T-helper 2 cell treated with Interferon-gamma antibody and Interleukin-4, amounts not matched to agents 100 ng/mL and 5 ng/mL, for 36 hours (primary cell): ENCODE results near the gene BABAM1. TPM values are rescaled to one million over a fixed set of nuclear protein-coding genes. Genes with fewer than 3 reads are reported as not detected.

ENCODE experiments used
- intact Hi-C: fragments of 100-400 bp; cut with micrococcal nuclease; formaldehyde crosslinking; loops from one replicate; pipeline ENCODE4 v1.15.1; 2023
- total RNA-seq: library from RNA; stranded (reverse); gene quantifications from 2 replicates; pipeline ENCODE4 v1.2.3, GENCODE V29; 2022

The BABAM1 gene
- total RNA-seq, 1 donor from 2014 or later = 118 TPM

DNA sequence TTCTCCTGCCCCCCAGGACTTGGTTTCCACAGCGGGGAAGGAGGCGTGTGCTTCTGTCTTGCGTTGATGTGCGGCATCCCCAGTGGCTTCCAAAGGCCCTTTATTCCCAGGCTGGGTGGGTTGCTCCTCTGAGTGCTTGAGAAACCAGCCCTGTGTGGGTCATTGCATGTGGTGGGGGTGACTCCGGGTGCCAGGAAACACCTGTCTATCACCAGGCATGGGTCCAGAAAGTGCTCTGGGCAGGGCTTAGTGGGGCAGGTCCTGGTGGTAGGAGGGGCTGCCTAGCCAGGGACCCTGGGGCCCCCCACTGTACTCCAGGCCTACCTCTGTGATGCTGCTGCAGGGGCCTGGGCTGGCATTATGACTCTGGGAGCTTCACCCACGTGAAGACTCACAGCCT, 51.7 kb downstream of the BABAM1 start:
- intact Hi-C loops = no loop called here

- intact Hi-C loops = no loop called here
These were observed 52.4 kb downstream of the BABAM1 start for GRCh38 chr19:17319473-17320238.

- intact Hi-C loops = no loop called here
These were observed 53.2 kb downstream of the BABAM1 start for GRCh38 chr19:17320435-17320834.

DNA sequence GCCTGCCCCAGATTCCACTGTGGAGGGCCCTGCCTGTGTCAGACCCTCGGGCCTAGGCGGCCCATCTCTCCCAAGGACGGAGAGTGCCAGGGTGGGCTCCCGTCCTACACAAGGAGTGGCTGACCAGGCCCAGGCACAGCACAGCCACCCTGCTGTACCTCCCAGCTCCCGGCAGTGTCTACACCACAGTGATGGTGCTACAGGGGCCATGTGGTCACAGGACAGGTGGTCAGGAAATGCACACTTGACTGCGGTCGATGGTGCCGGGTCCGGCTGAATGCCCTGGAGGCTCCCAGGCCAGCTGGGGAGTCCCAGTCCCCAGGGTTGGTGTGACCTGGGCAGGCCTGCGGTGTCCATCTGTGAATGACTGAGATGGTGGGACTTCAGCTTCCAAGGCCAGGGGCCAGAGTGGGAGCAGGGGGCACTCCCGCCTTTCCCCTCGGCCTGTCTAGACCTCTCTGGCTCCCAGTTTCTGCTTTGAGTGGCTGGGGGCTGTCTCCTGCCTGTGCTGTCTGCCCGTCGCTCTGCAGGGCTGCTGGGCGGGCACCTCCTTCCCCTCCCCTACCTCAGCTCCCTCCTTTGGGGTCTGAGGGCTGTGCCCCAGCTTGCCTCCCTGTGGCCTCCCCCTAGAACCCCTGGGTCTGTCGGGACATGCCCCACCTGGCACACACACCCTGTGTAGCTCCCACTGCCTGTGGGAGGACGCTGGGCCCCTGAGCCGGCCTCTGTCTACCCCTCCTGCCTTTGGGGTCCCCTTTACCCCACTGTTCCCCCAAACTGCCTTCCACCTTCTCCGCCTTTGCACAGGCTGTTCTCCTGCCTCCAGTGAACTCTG, 54.6 kb downstream of the BABAM1 start:
- intact Hi-C loops = no loop called here

GRCh38 chr19:17322854-17323253, 55.6 kb downstream of the BABAM1 start:
- intact Hi-C loops = no loop called here

GRCh38 chr19:17323300-17323963, 56.2 kb downstream of the BABAM1 start:
- intact Hi-C loops = no loop called here

- intact Hi-C loops = no loop called here
These were observed 56.7 kb downstream of the BABAM1 start for GRCh38 chr19:17323964-17324332.

GRCh38 chr19:17324357-17325114, 57.3 kb downstream of the BABAM1 start:
- intact Hi-C loops = no loop called here

- intact Hi-C loops = no loop called here
These were observed 57.9 kb downstream of the BABAM1 start for GRCh38 chr19:17325133-17325532.

DNA sequence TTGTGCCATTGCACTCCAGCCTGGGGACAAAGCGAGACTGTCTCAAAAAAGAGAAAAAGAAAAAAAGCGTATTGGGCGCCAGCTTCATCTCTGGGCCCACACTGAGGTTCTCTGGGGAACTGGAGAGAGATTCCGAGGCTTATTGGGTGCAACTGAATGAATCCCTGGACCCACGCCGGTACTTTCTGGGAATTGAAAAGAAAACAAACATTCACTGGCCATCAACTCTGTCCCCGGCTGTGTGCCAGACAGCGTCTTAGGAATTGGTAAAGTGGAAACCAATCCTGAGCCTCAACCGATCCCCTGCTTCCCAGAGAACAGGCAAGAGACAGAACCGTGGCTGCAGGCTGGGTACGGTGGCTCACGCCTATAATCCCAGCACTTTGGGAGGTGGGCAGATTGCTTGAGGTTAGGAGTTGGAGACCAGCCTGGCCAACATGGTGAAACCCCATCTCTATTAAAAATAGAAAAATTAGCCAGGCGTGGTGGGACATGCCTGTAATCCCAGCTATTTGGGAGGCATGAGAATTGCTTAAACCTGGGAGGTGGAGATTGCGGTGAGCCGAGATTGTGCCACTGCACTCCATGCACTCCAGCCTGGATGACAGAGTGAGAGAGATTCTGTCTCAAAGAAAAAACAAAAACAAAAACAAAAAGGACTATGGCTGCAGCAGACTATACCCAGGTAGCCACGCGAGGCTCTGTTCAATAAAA, 58.8 kb downstream of the BABAM1 start:
- intact Hi-C loops = no loop called here

- intact Hi-C loops = no loop called here
These were observed 59.3 kb downstream of the BABAM1 start for GRCh38 chr19:17326595-17326966.

- intact Hi-C loops = no loop called here
These were observed 59.9 kb downstream of the BABAM1 start for GRCh38 chr19:17327068-17327653.

DNA sequence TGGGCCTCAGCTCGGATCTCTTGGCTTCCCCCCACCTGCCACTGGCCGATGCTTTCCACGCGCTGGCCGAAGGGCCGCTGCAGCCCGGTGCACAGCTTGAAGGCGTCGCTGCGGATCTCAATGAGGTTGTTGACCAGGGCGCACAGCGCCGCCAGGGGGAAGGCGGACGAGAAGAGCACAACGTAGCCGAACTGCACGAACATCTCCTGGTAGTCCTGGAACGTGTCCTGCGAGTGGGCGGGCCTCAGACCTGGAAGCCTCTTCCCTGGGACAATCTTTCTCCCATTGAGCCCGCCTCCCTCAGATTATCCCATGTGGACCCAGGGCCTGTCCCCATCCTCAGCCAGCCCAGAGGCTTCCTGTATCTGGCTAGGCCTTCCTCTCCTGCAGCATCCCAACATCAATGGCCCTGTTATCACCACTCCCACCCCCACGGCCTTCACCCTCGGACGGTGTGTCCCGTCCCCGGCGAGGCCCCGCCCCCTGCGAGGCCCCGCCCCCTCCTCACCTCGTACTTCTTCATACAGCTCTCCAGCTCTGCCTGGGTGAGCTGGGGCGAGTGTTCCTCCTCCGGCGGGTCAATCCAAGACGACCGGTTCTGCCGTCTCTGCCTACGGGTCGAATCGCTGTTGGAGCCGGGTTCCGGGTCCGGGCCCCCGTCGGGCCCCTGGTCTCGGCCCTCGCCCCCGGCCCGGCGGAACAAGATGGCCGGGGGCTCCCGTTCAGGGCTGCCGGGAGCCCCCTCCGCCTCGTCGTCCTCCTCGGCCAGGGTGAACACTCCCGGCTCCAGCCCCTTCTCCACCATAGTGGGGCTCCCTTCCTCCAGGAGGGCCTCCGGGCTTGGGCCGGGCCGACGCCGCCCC, 60.6 kb downstream of the BABAM1 start:
- intact Hi-C loops = no loop called here

Other genes starting within 250 kb of the BABAM1 start
- gene CPAMD8, start 240.6 kb upstream of the BABAM1 start, total RNA-seq = 1.3 and 1.6 TPM in 2 replicates
- 32.6 and 37.4 TPM in 2 replicates for gene HAUS8, start 192.0 kb upstream of the BABAM1 start, total RNA-seq
- gene MYO9B, start 191.7 kb upstream of the BABAM1 start, total RNA-seq = 171 and 175 TPM in 2 replicates
- gene USE1, start 52.1 kb upstream of the BABAM1 start, total RNA-seq = 25.3 and 27.5 TPM in 2 replicates
- gene OCEL1, start 41.2 kb upstream of the BABAM1 start, total RNA-seq = 17.2 and 22.6 TPM in 2 replicates
- 6.2 and 6.3 TPM in 2 replicates for gene NR2F6, start 21.5 kb upstream of the BABAM1 start, total RNA-seq
- 0.25 and 0.36 TPM in 2 replicates for gene USHBP1, start 2.7 kb upstream of the BABAM1 start, total RNA-seq
- 6.8 and 7.3 TPM in 2 replicates for gene ANKLE1, start 14.5 kb downstream of the BABAM1 start, total RNA-seq
- gene ABHD8, start 36.0 kb downstream of the BABAM1 start, total RNA-seq = 7.2 and 9.2 TPM in 2 replicates
- gene MRPL34, start 38.4 kb downstream of the BABAM1 start, total RNA-seq = 76.1 and 77.8 TPM in 2 replicates
- gene DDA1, start 42.1 kb downstream of the BABAM1 start, total RNA-seq = 33.7 and 39.6 TPM in 2 replicates
- gene ANO8, start 67.4 kb downstream of the BABAM1 start, total RNA-seq = 13.4 TPM in 2 replicates
- 42.4 and 43.5 TPM in 2 replicates for gene GTPBP3, start 70.1 kb downstream of the BABAM1 start, total RNA-seq
- not detected in 2 replicates for gene PLVAP, start 109.9 kb downstream of the BABAM1 start, total RNA-seq
- 3.4 and 4.0 TPM in 2 replicates for gene CCDC194, start 126.8 kb downstream of the BABAM1 start, total RNA-seq
- gene BST2, start 138.2 kb downstream of the BABAM1 start, total RNA-seq = 159 and 170 TPM in 2 replicates
- gene MVB12A, start 152.6 kb downstream of the BABAM1 start, total RNA-seq = 36.4 and 38.5 TPM in 2 replicates
- not detected in 2 replicates for gene TMEM221, start 181.2 kb downstream of the BABAM1 start, total RNA-seq
- gene NXNL1, start 193.5 kb downstream of the BABAM1 start, total RNA-seq = not detected in 2 replicates
- gene SLC27A1, start 203.1 kb downstream of the BABAM1 start, total RNA-seq = 1.7 and 1.8 TPM in 2 replicates
- 87.2 and 88.2 TPM in 2 replicates for gene PGLS, start 244.2 kb downstream of the BABAM1 start, total RNA-seq